Measurements from ENCODE around the gene MAP3K10.

GRCh38 chr19:40216777-40217026, 25.5 kb downstream of the MAP3K10 start:
- TF ChIP-seq, protein P1, sequence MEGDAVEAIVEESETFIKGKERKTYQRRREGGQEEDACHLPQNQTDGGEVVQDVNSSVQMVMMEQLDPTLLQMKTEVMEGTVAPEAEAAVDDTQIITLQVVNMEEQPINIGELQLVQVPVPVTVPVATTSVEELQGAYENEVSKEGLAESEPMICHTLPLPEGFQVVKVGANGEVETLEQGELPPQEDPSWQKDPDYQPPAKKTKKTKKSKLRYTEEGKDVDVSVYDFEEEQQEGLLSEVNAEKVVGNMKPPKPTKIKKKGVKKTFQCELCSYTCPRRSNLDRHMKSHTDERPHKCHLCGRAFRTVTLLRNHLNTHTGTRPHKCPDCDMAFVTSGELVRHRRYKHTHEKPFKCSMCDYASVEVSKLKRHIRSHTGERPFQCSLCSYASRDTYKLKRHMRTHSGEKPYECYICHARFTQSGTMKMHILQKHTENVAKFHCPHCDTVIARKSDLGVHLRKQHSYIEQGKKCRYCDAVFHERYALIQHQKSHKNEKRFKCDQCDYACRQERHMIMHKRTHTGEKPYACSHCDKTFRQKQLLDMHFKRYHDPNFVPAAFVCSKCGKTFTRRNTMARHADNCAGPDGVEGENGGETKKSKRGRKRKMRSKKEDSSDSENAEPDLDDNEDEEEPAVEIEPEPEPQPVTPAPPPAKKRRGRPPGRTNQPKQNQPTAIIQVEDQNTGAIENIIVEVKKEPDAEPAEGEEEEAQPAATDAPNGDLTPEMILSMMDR (conservative IDR thresholded peaks at IDR 0.05; ENCODE audit: low read depth, low read length): no peak
- TF ChIP-seq POLR2A (IDR thresholded peaks at IDR 0.05; ENCODE audit: low read depth, low read length): no peak
- TF ChIP-seq ELK1 (IDR thresholded peaks at IDR 0.05; ENCODE audit: borderline replicate concordance, low read depth, low read length): no peak
- TF ChIP-seq CEBPB (IDR thresholded peaks at IDR 0.05; ENCODE audit: low read depth, low read length): no peak
- TF ChIP-seq NFE2L2 (IDR thresholded peaks at IDR 0.05; ENCODE audit: low read depth, low read length): no peak
- TF ChIP-seq SMC3 (IDR thresholded peaks at IDR 0.05; ENCODE audit: low read depth, low read length): no peak
- no peak for TF ChIP-seq RAD21 (IDR thresholded peaks at IDR 0.05; ENCODE audit: low read length)
- no peak for TF ChIP-seq MAFK (IDR thresholded peaks at IDR 0.05; ENCODE audit: low read depth, low read length)
- TF ChIP-seq MAZ (IDR thresholded peaks at IDR 0.05; ENCODE audit: borderline replicate concordance, low read depth, low read length): no peak
- TF ChIP-seq RFX5 (IDR thresholded peaks at IDR 0.05; ENCODE audit: low read depth, low read length): no peak
